Neutrophil (primary cell): ENCODE data around the gene RAD9B.

ENCODE experiments used
- H3K27ac ChIP-seq: fragments of 200-600 bp; sonication (generic); 2 replicates; pipeline ENCODE4 v1.5.1; 2016; ENCODE audit warnings: mild to moderate bottlenecking, moderate library complexity
- H3K27me3 ChIP-seq: fragments of 200-600 bp; sonication (generic); 2 replicates; pipeline ENCODE4 v1.6.0; 2016; ENCODE audit warnings: mild to moderate bottlenecking
- H3K36me3 ChIP-seq: fragments of 200-600 bp; sonication (generic); 2 replicates; pipeline ENCODE4 v1.5.1; 2017
- H3K4me1 ChIP-seq, 2 experiments: fragments of 200-600 bp in 1 of 2; sonication (generic) in 1 of 2; 1 replicate in 1 of 2; 2 replicates in 1 of 2; pipeline versions ENCODE4 v1.5.1 to v1.6.1; 2013 to 2016; ENCODE audit warnings: low read depth in 1 of 2, low read length in 1 of 2, mild to moderate bottlenecking in 1 of 2, moderate library complexity in 1 of 2; ENCODE audit not compliant: control insufficient read depth in 1 of 2, insufficient read depth in 1 of 2
- H3K4me3 ChIP-seq, 2 experiments: fragments of 200-600 bp in 1 of 2; sonication (generic) in 1 of 2; 1 replicate in 1 of 2; 2 replicates in 1 of 2; pipeline ENCODE4 v1.5.1; 2013 to 2016; ENCODE audit warnings: low read depth in 1 of 2, low read length in 1 of 2, mild to moderate bottlenecking in 1 of 2, moderate library complexity in 1 of 2
- H3K9me3 ChIP-seq: fragments of 200-600 bp; sonication (generic); 2 replicates; pipeline ENCODE4 v1.5.1; 2016
- TF ChIP-seq, protein P1 (sequence below): fragments of 200-600 bp; sonication (generic); IDR thresholded peaks from 2 replicates; pipeline ENCODE4 v1.5.1; 2016; ENCODE audit warnings: antibody characterized with exemption

RAD9B gene

DNA sequence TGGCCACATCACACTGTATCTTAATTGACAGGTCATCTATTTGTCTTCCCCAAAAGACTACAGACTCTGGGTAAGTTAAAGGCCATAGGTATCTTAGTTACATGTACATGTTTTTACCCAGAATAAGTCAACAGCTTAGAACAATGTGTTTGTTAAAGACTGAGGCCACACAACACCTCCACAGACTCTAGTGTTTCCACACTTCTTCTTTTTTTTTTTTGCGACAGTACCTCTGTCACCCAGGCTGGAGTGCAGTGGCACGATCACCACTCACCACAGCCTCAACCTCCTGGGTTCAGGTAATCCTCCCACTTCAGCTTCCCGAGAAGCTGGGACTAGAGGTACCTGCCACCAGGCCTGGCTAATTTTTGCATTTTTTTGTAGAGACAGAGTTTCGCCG lies 35.3 kb upstream of the RAD9B start:
- Histone ChIP-seq H3K4me3 (peak overlapping the region; percentile 87 to 97), H3K27me3 (no peaks in the 10 kb centered on the region), H3K27ac (peak overlapping the region; percentile 88), H3K36me3 (peaks cover 10% of the 10 kb centered on the region), H3K9me3 (no peaks in the 10 kb centered on the region), H3K4me1 (peaks cover 25 to 37% of the 10 kb centered on the region in 2 experiments)
- TF ChIP-seq, protein P1, sequence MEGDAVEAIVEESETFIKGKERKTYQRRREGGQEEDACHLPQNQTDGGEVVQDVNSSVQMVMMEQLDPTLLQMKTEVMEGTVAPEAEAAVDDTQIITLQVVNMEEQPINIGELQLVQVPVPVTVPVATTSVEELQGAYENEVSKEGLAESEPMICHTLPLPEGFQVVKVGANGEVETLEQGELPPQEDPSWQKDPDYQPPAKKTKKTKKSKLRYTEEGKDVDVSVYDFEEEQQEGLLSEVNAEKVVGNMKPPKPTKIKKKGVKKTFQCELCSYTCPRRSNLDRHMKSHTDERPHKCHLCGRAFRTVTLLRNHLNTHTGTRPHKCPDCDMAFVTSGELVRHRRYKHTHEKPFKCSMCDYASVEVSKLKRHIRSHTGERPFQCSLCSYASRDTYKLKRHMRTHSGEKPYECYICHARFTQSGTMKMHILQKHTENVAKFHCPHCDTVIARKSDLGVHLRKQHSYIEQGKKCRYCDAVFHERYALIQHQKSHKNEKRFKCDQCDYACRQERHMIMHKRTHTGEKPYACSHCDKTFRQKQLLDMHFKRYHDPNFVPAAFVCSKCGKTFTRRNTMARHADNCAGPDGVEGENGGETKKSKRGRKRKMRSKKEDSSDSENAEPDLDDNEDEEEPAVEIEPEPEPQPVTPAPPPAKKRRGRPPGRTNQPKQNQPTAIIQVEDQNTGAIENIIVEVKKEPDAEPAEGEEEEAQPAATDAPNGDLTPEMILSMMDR = no peak

DNA sequence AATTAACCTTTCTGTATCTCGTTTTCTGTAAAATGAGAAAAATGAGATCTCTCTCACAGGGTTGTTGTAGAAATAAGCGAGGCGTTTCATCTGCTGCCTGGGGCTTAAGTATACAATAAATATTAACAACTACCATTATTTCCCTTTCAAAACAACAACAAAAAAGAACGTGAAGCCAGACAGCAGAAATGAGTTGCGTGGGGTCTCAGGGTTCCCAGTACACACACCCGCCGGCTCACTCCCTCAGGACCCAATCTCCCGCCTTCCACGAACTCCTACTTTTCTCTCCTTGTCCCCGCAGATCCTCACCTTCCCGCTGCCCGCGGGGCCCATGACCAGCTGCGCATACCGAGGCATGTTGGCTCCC lies 34.3 kb upstream of the RAD9B start:
- H3K4me3 ChIP-seq = peak overlapping the region; percentile 87 to 97
- TF ChIP-seq, protein P1 = no peak
- H3K27me3 ChIP-seq = no peaks in the 10 kb centered on the region
- H3K4me1 ChIP-seq = peaks cover 25 to 37% of the 10 kb centered on the region in 2 experiments
- H3K27ac ChIP-seq = peak overlapping the region; percentile 88
- no peaks in the 10 kb centered on the region for H3K9me3 ChIP-seq
- H3K36me3 ChIP-seq = peaks cover 10% of the 10 kb centered on the region

DNA sequence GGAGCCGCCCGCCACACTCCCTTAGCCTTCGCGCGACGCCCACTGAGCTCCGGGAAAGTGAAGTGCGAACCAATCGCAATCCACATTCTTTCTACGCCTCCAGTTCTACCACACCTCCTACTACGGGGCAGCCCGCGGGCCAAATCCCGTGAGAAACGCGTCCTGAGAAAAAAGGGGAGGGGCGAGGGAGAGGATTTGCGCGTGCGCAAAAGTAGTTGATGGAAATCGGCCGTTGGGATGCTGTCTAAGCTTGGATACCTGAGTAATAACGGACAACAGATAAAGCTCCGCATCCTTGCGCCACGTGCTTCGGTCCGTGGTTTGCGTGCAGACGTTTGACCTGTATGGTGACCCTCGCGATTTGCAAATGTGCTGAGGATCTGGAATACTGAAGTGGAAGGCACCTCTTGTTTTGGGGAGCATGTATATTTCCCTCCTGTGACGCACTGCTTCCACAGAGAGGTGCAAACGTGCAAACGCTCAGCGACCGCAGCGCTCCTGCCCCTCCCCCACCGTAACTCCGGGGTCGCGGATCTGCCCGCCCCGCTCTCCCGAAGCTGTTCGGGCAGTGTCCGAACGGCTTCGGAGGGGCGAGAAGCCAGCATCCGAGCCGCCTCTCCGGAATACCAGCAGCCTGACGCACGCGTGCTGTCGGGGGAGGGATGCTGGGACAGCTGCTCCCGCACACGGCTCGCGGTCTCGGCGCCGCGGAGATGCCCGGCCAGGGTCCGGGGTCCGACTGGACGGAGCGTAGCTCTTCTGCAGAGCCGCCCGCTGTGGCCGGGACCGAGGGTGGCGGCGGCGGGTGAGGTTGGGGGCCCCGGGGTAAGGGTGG lies 33.7 kb upstream of the RAD9B start, which contains the start of the genes FAM216A and GPN3:
Gene FAM216A (plus strand): TSS at position 632 of the 835 bp plus-strand sequence. CDS start 31 bp downstream, at position 663.
Gene GPN3 (minus strand): TSS at position 44 of the 835 bp plus-strand sequence. CDS start 54 bp downstream, outside the sequence.
- Histone ChIP-seq H3K27me3 (no peaks in the 10 kb centered on the region), H3K4me1 (peaks cover 25 to 37% of the 10 kb centered on the region in 2 experiments), H3K9me3 (no peaks in the 10 kb centered on the region), H3K36me3 (peaks cover 10% of the 10 kb centered on the region), H3K4me3 (peak within 1 kb of the TSS; percentile 87 to 97), H3K27ac (peak within 1 kb of the TSS; percentile 88)
- TF ChIP-seq, protein P1 = peak; percentile 50

DNA sequence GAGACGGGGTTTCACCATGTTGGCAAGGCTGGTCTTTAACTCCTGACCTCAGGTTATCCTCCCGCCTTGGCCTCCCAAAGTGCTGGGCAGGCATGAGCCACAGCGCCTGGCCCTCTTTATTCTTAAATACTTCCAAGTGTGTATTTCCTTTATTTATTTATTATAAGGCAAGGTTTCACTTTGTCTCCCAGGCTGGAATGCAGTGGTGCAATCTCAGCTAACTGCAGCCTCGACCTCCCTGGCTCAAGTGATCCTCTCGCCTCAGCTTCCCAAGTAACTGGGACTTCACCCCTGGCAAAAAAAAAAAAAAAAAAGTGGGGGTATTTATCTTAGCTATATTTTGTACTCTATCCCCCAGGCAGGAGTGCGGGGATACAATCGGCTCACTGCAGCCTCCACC lies 26.7 kb upstream of the RAD9B start:
- Histone ChIP-seq H3K27me3 (no peaks in the 10 kb centered on the region), H3K36me3 (peaks cover 2% of the 10 kb centered on the region), H3K4me1 (no peaks in the 10 kb centered on the region), H3K27ac (no peak overlapping the region), H3K4me3 (no peak overlapping the region), H3K9me3 (no peaks in the 10 kb centered on the region)
- TF ChIP-seq, protein P1 = no peak

DNA sequence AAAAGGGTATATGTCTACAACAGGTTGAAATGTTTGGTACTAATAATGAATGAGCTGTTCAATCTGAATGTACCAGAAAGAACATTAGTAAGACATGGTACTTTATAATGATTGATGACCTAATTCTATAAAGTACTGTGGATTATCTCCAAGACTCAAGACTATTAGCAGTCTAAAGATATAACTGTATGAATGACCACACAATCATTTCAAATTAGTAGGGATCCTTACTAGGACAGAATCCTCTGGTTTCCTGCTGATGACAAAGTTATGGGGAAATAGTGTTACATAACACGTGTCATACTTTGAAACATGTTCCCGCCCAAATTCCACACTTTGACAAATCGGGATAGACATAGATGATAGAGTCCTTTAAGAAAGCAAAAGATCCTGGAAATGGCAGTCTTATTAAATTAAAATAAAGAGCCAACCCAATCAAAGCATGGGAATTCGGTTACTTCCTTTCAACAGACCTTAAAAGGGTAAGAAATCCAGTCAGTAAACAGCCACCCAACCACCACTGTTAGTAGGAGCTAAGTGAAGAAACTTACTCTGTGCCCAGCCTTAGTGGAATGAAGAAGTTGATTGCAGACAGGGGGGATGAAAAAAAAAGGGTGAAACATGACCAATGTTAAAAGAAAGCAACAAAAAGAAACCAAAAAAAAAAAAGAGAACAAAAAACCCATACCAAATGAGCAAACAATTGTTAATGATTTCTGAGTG lies 3.0 kb upstream of the RAD9B start:
- Histone ChIP-seq H3K36me3 (peaks cover 19% of the 10 kb centered on the region), H3K4me1 (peaks cover 45 to 46% of the 10 kb centered on the region in 2 experiments), H3K27ac (peak overlapping the region; percentile 92), H3K27me3 (no peaks in the 10 kb centered on the region), H3K9me3 (no peaks in the 10 kb centered on the region), H3K4me3 (no peak overlapping the region)
- TF ChIP-seq, protein P1 = no peak
